HG02798 (cell line): ENCODE results near the gene SLC17A4.
"Not testable (repeated sequence)": the region's sequence is repeated elsewhere in the genome, so short reads cannot be mapped to it uniquely, and the experiment has no call there.

Experiments used
- ATAC-seq: cut with Tn5 transposase; IDR thresholded peaks from one replicate; pipeline ENCODE4 v1.9.1; 2021; ENCODE audit warnings: mild to moderate bottlenecking; ENCODE audit not compliant: unreplicated experiment, poor library complexity

Gene SLC17A4

GRCh38 chr6:25748601-25749517, 5.7 kb upstream of the SLC17A4 start:
- ATAC-seq = not testable (repeated sequence)

GRCh38 chr6:25749837-25750236, 4.7 kb upstream of the SLC17A4 start:
- no peak for ATAC-seq

- no peak for ATAC-seq
Measured at GRCh38 chr6:25750906-25751305, 3.6 kb upstream of the SLC17A4 start.

GRCh38 chr6:25753079-25753478, 1.5 kb upstream of the SLC17A4 start:
- no peak for ATAC-seq

DNA sequence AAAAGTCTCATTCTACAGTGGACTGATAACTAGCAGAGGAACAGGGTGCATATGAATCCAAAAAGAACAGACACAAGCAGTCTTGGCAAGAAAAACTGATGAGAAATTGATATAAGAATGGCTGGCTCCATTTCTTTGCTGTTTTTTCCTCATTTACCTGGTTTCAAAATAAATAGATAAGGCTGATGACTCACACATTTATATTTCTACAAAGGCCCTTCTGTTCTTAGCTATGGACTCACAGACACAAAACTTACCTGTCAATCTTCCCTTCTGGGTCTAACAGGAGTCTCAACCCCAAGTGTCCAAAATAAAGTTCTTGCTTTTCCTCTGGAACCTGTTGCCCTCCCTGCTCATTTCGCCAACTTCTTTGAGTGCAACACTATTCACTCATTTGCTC, 941 bp downstream of the SLC17A4 start:
- ATAC-seq = no peak

DNA sequence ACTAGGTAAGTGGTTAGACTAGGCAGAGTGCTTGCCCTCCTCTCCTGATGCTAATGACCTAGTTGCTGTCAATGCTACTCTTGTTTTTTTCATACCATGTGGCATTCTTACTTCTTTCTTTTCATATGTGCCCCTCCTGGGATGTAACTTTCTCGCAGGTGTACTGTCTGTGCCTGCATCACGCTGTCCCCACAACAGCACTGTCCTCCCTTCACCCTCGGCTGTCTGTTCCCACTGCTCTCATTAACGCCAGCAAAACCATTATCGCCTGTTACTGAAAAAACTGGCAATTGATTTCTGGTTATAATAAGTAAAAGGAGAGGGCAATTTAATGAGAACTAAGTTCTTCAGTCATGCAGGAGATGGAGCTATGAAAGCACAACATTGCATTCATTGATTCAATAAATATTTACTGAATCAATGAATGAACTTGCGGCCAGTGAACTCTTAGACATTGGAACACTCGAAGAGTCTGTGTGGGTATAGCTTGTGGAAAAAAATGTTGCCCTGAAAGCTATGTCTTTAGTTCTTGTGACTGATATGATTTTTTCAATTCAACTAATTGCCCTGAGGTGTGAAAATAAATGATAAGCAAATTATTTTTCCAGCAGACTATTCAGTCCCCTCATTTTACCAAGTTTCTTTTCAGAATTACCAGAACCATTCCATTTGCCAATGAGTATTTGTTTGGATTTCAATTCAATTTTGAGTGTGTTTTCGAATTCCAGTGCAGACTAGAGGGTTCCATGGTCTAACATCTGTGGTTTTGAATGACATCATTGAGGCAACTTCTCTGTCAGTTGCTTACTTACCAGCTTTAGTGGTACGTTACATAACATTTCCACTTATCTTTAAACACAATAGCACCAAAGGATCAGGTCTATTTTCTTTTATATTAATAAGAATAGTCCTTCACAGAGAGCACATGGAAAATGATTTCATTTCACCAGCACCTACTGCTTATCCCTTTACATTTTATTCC, 2.1 kb downstream of the SLC17A4 start:
- ATAC-seq = no peak

GRCh38 chr6:25757936-25758642, 3.5 kb downstream of the SLC17A4 start:
- no peak for ATAC-seq

DNA sequence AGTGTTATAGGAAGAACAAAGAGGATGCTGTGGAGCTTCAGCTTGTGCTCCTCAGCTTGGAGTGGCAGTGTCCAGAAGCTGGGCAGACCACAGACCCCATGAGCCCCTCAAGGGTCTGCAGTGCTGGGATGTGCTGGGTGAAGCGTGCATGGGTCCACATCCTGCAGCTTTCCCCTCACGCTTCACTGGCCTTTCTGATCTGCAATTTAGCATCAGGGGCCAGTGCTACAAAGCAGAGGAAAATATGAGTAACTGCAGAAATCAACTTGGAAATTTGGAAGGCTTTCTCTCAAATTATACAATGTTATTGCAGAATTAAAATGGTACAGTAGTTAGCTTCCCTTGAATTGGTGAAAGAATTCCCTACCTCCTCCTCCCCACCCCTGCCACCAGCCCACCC, 10.1 kb downstream of the SLC17A4 start:
- ATAC-seq = no peak

DNA sequence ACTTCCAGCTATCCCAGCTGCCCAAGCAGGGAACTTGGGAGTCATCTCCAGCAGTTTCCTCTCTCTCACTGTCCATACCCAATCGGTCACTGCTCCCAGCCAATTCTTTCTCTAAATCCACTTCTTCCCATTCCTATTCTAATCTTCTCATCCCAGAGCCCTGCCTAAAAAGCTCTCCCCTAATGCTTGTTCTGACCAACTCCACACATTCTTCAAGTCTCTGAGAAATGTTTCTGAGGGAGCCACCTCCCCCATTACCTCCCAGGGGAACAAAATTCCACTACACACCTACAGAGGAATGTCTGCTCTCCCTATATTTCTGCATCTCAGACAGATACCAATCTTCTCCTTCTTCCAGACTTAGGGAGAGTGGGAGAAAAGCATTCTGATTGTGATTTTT, 14.0 kb downstream of the SLC17A4 start:
- ATAC-seq = no peak

DNA sequence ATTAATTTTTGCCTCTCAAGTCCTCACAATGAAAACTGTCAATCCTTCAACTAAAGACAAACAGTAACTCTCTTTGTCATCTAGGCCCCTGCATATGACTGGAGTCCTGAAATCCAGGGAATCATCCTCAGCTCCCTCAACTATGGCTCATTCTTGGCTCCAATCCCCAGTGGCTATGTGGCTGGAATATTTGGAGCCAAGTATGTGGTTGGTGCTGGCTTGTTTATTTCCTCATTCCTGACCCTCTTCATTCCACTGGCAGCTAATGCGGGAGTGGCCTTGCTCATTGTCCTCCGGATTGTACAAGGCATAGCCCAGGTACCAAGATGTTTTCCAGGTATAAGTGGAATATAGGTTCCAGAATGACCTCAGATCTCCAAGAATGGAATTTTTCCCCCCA, 15.4 kb downstream of the SLC17A4 start:
- ATAC-seq = no peak

DNA sequence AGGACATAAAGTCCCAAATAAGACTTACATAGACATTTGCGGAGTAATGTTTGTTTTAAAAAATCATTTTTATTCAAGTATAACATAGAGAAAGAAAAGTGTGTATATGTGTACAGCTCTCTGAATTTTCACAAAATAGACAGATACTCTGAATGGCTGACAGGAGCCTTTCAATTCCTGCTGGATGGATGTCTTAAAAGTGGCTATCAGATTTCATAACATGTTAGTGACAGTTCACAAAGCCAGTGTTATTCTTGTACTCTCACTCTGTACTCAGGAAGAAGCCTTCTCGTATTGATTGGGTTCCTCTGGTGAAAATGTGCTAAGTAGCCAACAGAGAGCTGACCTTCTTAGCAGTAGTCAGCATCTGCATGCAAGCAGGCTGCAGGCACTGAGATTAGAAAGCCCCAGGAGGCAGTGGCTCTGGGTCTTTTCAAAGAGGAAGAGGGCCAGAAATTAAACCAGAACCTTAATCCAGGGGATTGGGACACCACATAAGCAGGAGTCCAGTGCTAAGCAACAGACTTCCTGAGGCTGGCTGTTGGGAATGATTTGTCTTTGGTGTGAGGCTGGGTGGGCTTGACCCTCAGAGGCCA, 19.7 kb downstream of the SLC17A4 start:
- no peak for ATAC-seq

- ATAC-seq = no peak
Measured at GRCh38 chr6:25777031-25777430, 22.5 kb downstream of the SLC17A4 start.

- no peak for ATAC-seq
Measured at GRCh38 chr6:25777856-25778649, 23.5 kb downstream of the SLC17A4 start.

DNA sequence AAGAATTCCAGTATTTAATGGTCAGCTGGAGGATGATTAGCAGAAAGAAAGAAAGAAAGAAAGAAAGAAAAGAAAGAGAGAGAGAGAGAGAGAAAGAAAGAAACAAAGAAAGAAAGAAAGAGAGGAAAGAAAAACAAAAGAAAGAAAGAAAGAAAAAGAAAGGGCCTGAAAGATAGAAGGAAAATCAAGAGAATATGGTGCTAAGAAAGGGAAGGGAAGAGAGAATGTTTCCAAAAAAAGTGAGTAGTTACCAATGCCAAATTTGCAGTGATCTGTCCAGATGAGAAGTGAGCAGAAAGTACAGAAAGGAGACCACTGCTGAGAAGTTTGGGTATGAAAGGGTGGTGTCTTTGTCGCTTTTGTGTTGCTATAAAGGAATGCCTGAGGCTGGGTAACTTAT, 26.6 kb downstream of the SLC17A4 start:
- ATAC-seq = no peak

GRCh38 chr6:25787428-25787827, 32.9 kb downstream of the SLC17A4 start:
- ATAC-seq = no peak

GRCh38 chr6:25788305-25788922, 33.9 kb downstream of the SLC17A4 start:
- ATAC-seq = peak; percentile 53

GRCh38 chr6:25789475-25789874, 34.9 kb downstream of the SLC17A4 start:
- ATAC-seq = no peak

DNA sequence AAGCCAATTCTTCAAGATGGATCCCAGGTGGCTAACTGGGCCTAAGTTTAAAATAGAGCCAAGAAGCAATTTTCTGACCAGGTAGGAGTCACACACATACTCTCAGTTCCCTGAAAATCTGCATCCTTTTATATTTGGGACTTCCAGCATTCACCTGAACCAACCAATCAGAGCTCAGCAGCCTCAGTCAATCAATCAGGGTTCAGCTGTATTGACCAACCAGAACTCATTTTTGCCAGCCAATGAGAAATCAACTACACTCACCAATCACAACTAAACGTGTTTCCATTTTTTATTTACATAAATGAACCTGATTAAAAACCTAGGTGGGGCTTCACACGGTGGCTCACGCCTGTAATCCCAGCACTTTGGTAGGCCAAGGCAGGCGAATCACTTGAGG, 37.5 kb downstream of the SLC17A4 start:
- no peak for ATAC-seq

GRCh38 chr6:25793970-25794369, 39.4 kb downstream of the SLC17A4 start:
- no peak for ATAC-seq
